Heart left ventricle (tissue), 13 donors: ENCODE results near the gene FHL1.

Experiments used
- CTCF ChIP-seq, 12 donors: fragments of 200-600 bp; sonication (generic) in 4 of 12; IDR thresholded peaks; one replicate each; pipeline versions ENCODE4 v1.5.0 to v1.8.0; 2018 to 2022; ENCODE audit warnings: antibody characterized with exemption in 12 of 12, mild to moderate bottlenecking in 5 of 12
- POLR2A ChIP-seq, 2 donors: fragments of 450-650 bp; IDR thresholded peaks; one replicate each; pipeline ENCODE4 v1.6.1; 2017; ENCODE audit warnings: antibody characterized with exemption in 2 of 2, mild to moderate bottlenecking in 2 of 2, moderate library complexity in 2 of 2
- donor health status: ischemic (EF 13 %, LVEDD 7.1; RV severe dilation, severe dysfunction).
- donor health status: DM: no; HTN: yes; CAD: no.
- donor health status: DM: no; HTN: no; CAD: no.
- donor health status: ischemic (EF 25% LVEDD 6.9; RV normal size, moderate dysfunction).
- donor health status: ischemic (EF 25% LVEDD 5.7; RV mildly dilated, moderate dysfunction).
- donor health status: ischemic (EF 35%, LVEDD 5.7; RV mildly dilated, moderate dysfunction).
- donor health status: nonischemic (EF 11% LVEDD 7.7; RV severe dilation, severe dysfunction).
- donor health status: DM: yes; HTN: yes; CAD: no.
- donor health status: PGD.
- donor health status: ischemic (EF 29% LVEDD 5.4; RV normal size, mild dysfunction).
- donor health status: nonischemic (EF 23%, LVEDD 6.1; RV moderate dilation, normal function).

GRCh38 chrX:136165406-136165805 lies 18.1 kb downstream of the FHL1 start:
- TF ChIP-seq POLR2A (IDR thresholded peaks at IDR 0.05) (no peak), CTCF (IDR thresholded peaks at IDR 0.05) (no peak)
